SK-N-SH (cell line): ENCODE measurements around the gene ERICH3.

ENCODE experiments used
- CTCF ChIP-seq: fragments of 200-600 bp; sonication (generic); IDR thresholded peaks from 2 replicates; pipeline ENCODE4 v1.6.1; 2017; ENCODE audit warnings: antibody characterized with exemption, mild to moderate bottlenecking, moderate library complexity
- ELF1 ChIP-seq: IDR thresholded peaks from 2 replicates; pipeline ENCODE4 v1.4.0; 2012
- EP300 ChIP-seq, 2 experiments: IDR thresholded peaks; 2 replicates each; pipeline versions ENCODE4 v1.4.0 to v1.6.1; 2012; ENCODE audit warnings: borderline replicate concordance in 1 of 2, low read depth in 1 of 2, low read length in 1 of 2
- EZH2phosphoT487 ChIP-seq: fragments of 200-600 bp; sonication (generic); IDR thresholded peaks from 2 replicates; pipeline ENCODE4 v1.6.1; 2017; ENCODE audit warnings: low read depth, mixed run types, mild to moderate bottlenecking, antibody characterized with exemption, moderate library complexity, borderline replicate concordance
- MAX ChIP-seq: IDR thresholded peaks from 2 replicates; pipeline ENCODE4 v1.4.0; 2012; ENCODE audit warnings: low read depth
- POLR2AphosphoS5 ChIP-seq: IDR thresholded peaks from 2 replicates; pipeline ENCODE4 v1.6.1; 2012; ENCODE audit warnings: low read depth, low read length
- REST ChIP-seq: IDR thresholded peaks from 2 replicates; pipeline ENCODE4 v1.6.1; 2012; ENCODE audit warnings: mild to moderate bottlenecking, low read depth, low read length, moderate library complexity
- RFX5 ChIP-seq: IDR thresholded peaks from 2 replicates; pipeline ENCODE4 v1.6.1; 2012; ENCODE audit warnings: mild to moderate bottlenecking, improper control_type of control experiment, low read length
- TAF1 ChIP-seq: IDR thresholded peaks from 2 replicates; pipeline ENCODE4 v1.6.1; 2012; ENCODE audit warnings: low read depth, mild to moderate bottlenecking, low read length, moderate library complexity, borderline replicate concordance
- TCF12 ChIP-seq: IDR thresholded peaks from 2 replicates; pipeline ENCODE4 v1.4.0; 2012
- ZBTB33 ChIP-seq: IDR thresholded peaks from 2 replicates; pipeline ENCODE4 v1.4.0; 2012; ENCODE audit warnings: low read depth, borderline replicate concordance
- TF ChIP-seq, protein P1 (sequence below): IDR thresholded peaks from 2 replicates; pipeline ENCODE4 v1.4.0; 2012; ENCODE audit warnings: low read depth, borderline replicate concordance

GRCh38 chr1:74629283-74629682 is 44.3 kb downstream of the ERICH3 start:
- TF ChIP-seq RFX5, result no peak
- TF ChIP-seq EZH2phosphoT487, result no peak
- TF ChIP-seq TAF1, result no peak
- no peak for TF ChIP-seq EP300 (IDR thresholded peaks at IDR 0.05; ENCODE audit: borderline replicate concordance in 1 of 2, low read depth in 1 of 2, low read length in 1 of 2)
- TF ChIP-seq ELF1, result no peak
- no peak for TF ChIP-seq CTCF
- TF ChIP-seq ZBTB33, result no peak
- TF ChIP-seq TCF12, result no peak
- TF ChIP-seq, protein P1, sequence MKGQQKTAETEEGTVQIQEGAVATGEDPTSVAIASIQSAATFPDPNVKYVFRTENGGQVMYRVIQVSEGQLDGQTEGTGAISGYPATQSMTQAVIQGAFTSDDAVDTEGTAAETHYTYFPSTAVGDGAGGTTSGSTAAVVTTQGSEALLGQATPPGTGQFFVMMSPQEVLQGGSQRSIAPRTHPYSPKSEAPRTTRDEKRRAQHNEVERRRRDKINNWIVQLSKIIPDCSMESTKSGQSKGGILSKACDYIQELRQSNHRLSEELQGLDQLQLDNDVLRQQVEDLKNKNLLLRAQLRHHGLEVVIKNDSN, result no peak
- no peak for TF ChIP-seq MAX
- TF ChIP-seq REST, result no peak
- no peak for TF ChIP-seq POLR2AphosphoS5
